Fibroblast of pulmonary artery (primary cell): ENCODE data around the gene PAQR5.

Experiments
- DNase-seq: peaks from one replicate; pipeline ENCODE4 v3.0.0-alpha.2; 2010; ENCODE audit warnings: low read depth
- H3K4me3 ChIP-seq: replicated peaks from 2 replicates; pipeline ENCODE4 v1.5.1; 2011; ENCODE audit warnings: low read depth, mild to moderate bottlenecking, control low read depth, low read length, moderate library complexity
- TF ChIP-seq, protein P1 (sequence below): IDR thresholded peaks from 2 replicates; pipeline ENCODE4 v1.5.1; 2011; ENCODE audit warnings: mild to moderate bottlenecking, control low read depth, low read length, inconsistent platforms; ENCODE audit errors: missing control alignments

Gene PAQR5

DNA sequence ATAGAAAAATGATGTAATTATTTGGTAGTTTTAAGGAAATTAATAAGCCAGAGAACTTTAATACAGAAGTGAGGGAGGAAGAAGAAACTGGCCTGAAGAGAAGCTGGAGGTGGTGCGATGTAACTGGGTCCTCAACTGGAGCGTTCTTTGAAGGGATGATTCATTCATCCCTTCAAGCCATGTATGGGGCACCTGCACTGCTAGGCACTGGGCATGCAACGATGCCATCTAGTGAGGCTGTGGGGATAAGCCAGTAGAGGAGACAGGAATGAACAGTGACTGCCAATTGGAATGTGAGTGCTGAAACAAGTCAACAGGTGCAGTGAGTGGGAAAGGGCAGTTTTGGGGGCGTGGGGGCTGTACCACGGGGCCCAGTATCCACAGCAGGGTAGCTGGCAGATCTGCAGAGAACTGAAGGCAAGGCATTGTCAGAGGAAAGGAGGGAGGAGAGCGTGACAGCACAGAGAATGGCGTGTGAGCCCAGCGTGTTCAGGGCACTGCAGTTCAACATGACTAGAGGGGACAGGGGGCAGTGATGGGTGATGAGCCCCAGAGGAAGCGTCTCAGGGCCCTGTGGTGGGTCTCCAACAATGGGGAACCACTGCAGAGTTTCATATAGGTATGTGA lies 111.6 kb downstream of the PAQR5 start:
- TF ChIP-seq, protein P1, sequence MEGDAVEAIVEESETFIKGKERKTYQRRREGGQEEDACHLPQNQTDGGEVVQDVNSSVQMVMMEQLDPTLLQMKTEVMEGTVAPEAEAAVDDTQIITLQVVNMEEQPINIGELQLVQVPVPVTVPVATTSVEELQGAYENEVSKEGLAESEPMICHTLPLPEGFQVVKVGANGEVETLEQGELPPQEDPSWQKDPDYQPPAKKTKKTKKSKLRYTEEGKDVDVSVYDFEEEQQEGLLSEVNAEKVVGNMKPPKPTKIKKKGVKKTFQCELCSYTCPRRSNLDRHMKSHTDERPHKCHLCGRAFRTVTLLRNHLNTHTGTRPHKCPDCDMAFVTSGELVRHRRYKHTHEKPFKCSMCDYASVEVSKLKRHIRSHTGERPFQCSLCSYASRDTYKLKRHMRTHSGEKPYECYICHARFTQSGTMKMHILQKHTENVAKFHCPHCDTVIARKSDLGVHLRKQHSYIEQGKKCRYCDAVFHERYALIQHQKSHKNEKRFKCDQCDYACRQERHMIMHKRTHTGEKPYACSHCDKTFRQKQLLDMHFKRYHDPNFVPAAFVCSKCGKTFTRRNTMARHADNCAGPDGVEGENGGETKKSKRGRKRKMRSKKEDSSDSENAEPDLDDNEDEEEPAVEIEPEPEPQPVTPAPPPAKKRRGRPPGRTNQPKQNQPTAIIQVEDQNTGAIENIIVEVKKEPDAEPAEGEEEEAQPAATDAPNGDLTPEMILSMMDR = peak; percentile 28
- no peak overlapping the region for H3K4me3 ChIP-seq
- DNase-seq = peak; percentile 26

DNA sequence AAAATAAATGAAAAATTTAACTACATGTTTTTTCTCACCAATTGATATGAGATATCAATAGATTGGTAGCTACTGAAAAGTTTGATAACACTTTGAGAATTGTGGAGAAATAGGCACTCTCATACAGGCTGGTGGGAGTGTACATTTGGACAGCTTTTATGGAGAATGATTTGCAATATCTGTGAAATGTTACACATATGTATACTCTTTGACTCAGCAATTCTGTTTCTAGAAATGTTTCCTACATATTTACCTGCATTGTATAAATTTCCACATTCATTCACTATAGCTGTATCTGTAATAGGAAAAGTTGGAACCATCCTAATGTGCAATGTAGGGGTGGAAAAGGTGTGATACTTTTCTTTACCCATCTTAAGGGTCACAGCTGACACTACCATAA lies 113.6 kb downstream of the PAQR5 start:
- no peak for DNase-seq
- TF ChIP-seq, protein P1 = no peak
- no peak overlapping the region for H3K4me3 ChIP-seq

DNA sequence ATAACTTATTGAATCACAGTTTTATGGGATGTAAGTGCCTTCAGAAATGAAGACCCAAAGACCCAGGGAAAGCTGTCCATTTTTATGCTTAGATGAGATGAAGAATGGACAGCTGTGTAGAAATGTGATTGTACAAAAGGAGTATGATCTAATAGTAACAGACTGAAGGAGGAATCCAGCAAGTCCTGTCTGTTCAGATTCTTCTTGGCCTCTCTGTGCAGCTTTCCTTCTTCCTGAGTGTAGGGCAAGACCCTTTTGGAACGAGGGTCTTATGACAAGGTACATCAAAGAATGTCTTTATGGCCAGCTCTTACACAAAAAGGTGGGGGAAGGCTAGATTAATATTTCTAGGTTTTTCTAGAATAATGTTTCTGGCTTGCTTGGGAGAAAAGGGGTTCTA lies 114.0 kb downstream of the PAQR5 start:
- TF ChIP-seq, protein P1 = no peak
- no peak overlapping the region for H3K4me3 ChIP-seq

DNA sequence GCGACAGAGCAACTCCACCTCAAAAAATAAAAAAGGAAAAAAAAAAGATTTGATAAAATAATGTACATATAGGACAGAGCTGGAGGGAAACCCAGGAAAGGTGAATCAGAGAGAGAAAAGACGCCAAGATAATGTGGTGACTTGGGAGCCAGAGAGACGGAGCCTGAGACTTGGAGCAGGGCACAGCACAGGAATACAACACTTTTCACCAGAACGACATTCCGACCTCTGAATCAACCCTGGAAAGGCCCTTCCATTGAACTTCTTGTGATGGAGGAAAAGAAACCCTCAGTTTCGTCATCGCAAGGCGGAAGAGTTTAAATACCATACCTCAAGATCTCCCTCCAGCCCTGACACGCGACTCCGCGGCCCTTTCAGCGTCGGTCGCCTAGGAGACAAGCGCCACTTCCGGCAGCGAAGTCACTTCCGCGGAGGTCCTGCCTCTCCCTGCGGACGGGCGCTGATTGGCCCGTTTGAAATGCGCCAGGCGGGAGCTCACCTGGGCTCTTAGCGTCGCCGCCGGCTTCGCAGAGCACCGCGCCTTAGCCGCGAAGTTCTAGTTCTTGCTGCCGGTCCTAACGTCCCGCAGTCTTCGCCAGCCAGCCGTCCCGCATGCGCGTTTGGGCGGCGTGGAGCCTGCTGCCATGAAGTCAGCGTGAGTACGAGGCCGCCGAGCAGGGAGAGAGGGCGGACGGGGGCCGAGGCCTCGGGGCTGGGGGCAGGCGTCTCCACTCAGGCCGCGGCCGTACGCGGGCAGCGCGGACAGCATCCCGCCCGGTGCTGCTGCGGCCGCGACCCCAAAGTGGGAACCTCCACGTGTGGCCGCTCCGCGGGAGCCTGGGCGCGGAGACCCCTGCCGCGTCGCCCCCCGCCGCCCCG lies 115.3 kb downstream of the PAQR5 start, which contains the start of gene KIF23:
Gene KIF23, plus strand, starts transcription at position 528 of the 879 bp plus-strand sequence. Its CDS starts 117 bp downstream, at position 645.
- H3K4me3 ChIP-seq = peak within 1 kb of the TSS; percentile 75
- TF ChIP-seq, protein P1 = no peak
- peak; percentile 94 for DNase-seq

More for the DNA sequence above, 114.0 kb downstream of the PAQR5 start:
- DNase-seq = no peak

DNA sequence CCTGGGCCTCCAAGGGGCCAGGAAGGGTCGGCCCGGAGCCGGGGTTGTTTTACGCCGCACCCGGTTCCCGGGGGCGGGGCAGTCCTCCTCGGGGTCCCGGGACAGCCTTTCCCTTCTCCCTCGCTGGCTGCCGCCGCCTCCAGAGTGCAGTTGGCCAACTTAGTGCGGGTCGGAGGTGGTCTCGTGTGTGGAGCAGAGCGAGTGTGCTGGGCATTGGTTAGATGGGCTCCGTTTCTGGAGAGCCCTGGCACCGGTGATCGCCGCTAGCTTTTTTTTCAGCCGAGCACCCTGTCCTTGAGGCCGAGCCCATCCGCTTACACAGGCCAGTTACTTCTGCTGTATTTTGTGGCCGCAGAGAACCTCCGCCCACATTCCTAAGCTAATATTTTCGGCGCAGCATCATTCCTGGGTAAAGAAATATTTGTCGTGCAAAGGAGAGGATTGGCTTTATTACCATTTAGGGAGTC lies 116.0 kb downstream of the PAQR5 start:
- TF ChIP-seq, protein P1 = no peak
- peak; percentile 95 for DNase-seq
- peak overlapping the region; percentile 75 for H3K4me3 ChIP-seq

DNA sequence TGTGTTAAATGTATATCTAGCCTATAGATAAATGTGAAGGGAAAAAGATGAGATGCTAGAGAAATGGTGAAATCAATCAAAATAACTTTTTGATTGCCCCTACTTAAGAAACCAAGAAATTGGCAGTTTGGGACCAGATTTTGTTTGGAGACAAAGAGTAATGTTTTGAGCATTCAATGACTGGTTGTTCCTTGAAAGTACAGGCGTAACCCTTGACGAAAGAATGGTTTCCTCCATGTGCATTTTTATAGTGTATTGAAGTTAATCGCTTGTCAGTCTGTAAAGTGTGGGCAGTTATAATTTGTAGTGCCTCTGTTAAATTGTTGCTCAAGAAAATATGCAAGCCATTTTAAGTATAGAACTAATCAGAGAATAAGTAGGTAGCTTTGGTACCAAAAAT lies 116.7 kb downstream of the PAQR5 start:
- TF ChIP-seq, protein P1 = no peak
- H3K4me3 ChIP-seq = peak overlapping the region; percentile 75
- DNase-seq = peak; percentile 50
